GM12892 (cell line): ENCODE results near the gene HSPH1.

Source experiments
- DNase-seq: peaks from one replicate; pipeline ENCODE4 v3.0.0; 2011; ENCODE audit not compliant: insufficient read length
- FAIRE-seq: peaks from 2 replicates; lab custom pipeline; 2011; peaks lifted over from hg19 to GRCh38; lab: Jason Lieb, UNC
- POLR2A ChIP-seq: IDR thresholded peaks from 2 replicates; pipeline ENCODE4 v1.6.1; 2011; ENCODE audit warnings: low read depth, low read length, control low read depth
- POLR2AphosphoS5 ChIP-seq: IDR thresholded peaks from 2 replicates; pipeline ENCODE4 v1.6.1; 2011; ENCODE audit warnings: low read depth, low read length, control low read depth
- TAF1 ChIP-seq: IDR thresholded peaks from 2 replicates; pipeline ENCODE4 v1.6.1; 2011; ENCODE audit warnings: low read depth, mild to moderate bottlenecking, control low read depth, low read length, borderline replicate concordance

The HSPH1 gene

DNA sequence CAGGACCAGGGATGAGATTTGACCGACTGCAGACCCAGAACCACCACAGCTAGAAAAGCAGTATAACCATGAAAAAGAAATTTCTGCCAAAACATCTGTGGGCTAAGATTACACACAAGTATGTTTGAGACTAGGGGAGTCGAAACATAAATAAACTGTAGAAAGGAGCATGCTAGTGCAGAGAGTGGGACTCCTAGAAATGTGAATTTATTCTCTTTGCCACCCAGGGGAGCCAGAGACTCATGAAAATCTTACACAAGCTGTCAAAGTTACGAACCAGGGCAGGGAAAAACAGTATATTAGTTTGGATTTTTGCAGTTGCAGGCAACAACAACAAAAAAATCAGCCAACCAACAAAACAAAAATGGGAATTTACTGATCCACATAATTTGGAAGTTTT, 12.3 kb upstream of the HSPH1 start:
- no peak for DNase-seq
- TF ChIP-seq POLR2AphosphoS5 (no peak), POLR2A (no peak), TAF1 (no peak)
- no peak for FAIRE-seq

GRCh38 chr13:31172535-31172934, 10.8 kb upstream of the HSPH1 start:
- no peak for TF ChIP-seq POLR2A
- no peak for TF ChIP-seq TAF1
- no peak for TF ChIP-seq POLR2AphosphoS5
- FAIRE-seq (no peak), DNase-seq (no peak)

GRCh38 chr13:31172001-31172400, 10.3 kb upstream of the HSPH1 start:
- DNase-seq (no peak), FAIRE-seq (no peak)
- TF ChIP-seq TAF1, result no peak
- TF ChIP-seq POLR2AphosphoS5, result no peak

GRCh38 chr13:31168736-31169135, 7.0 kb upstream of the HSPH1 start:
- DNase-seq, result no peak
- FAIRE-seq, result no peak
- TF ChIP-seq TAF1 (no peak), POLR2AphosphoS5 (no peak)

DNA sequence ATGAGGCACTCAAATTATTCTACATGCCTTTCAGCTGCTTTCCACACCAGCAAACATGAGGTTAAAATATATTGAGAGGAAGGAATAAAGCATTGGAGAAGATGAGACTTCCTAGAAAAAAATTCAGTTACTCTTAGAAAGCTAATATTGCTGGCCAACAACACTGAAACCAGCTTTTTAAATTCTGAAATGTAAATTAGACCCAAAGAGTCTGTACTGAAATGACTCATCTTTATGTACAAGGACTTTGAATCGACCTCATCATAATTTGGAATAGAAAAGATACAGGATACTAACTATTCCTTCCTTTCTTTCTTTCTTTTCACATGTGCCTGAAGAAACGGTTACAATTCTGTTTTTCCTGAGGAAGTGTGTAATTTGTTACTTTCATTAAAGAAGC, 6.5 kb upstream of the HSPH1 start:
- peak; percentile 9 for FAIRE-seq
- DNase-seq, result no peak
- TF ChIP-seq POLR2AphosphoS5 (no peak), TAF1 (no peak), POLR2A (no peak)

GRCh38 chr13:31167490-31167889, 5.8 kb upstream of the HSPH1 start:
- FAIRE-seq (no peak), DNase-seq (no peak)
- TF ChIP-seq POLR2A, result no peak
- TF ChIP-seq POLR2AphosphoS5, result no peak
- no peak for TF ChIP-seq TAF1

DNA sequence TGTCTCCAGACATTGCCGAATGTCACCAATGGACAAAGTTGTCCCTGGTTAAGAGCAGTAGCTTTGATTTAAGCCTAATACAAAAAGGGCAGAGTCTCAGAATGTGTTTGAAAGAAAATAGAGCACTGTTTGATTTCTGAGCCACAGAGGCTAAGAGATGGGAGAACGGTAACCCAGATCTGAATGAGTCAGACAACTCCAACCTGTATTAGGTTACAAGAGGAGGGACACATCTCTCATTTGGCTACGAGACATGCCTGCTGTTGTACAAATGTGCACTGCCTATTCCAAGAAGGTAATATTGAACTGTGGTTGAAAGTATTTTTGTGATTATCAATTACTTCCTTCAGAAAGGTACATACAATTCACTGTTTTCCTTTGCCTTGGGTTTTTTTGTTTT, 4.9 kb upstream of the HSPH1 start:
- FAIRE-seq (no peak), DNase-seq (no peak)
- TF ChIP-seq POLR2A, result no peak
- TF ChIP-seq POLR2AphosphoS5, result no peak

GRCh38 chr13:31162151-31163008, 676 bp upstream of the HSPH1 start:
- TF ChIP-seq POLR2A, result 0 out of 2 replicates have a peak, but pooled peaks have one; percentile 15
- TF ChIP-seq TAF1, result no peak
- peak; percentile 66 for DNase-seq
- peak; percentile 96 for FAIRE-seq

DNA sequence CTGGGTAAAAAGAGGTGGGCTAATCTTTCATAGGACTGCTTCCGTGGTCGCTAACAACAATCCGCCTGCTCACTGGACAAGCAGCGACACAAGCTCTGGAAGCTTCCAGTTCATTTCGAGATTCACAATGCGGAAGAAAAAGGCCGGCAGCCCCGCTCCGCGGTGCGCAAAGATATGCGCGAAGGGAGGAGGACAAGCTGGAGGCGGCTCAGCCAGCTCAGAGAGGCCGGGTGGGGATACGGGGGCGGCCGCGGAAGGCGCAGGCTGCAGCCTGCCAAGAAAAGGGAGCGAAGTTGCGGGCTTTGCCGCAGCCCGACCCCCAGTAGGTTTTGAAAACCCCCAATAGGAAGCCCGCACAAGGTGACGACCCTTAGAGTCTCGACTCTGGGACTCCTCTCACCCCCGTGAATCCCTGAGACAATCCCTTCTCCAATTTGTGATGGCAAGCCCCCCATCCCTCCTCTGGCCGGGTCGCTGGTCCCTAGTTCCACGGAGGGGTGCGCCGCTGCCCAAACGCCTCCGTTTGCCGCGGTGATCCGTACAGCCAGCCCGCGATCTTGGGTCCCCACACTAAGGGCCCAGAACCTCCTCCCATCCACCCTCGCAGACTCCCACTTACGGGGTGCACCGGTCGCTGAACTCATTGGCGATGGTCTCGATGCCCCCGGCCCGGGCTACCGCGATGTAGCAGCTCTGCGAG, 697 bp downstream of the HSPH1 start:
- 0 out of 2 replicates have a peak, but pooled peaks have one; percentile 25 for TF ChIP-seq TAF1
- TF ChIP-seq POLR2AphosphoS5, result no peak
- peak; percentile 57; the same call in 1 of the 2 replicates for TF ChIP-seq POLR2A
- DNase-seq, result peak; percentile 23
- peak; percentile 77 for FAIRE-seq

DNA sequence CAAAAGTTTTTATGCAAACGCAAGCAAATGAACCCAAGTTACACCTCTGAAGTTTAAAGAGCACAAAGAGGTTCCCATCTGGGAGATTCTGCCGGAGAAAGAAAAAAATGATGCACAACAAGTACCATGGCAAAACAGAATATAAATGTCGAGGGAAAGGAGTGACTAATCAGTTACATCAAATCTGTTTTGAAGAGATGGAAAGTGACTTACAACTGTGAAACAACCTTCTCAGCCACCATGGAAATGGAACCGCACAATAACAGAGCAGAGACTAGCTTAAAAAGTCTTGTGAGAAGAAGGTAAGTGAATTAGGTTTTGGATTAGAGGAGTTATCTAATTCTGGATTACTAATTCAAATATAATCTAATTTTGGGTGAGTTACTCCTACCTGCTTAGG, 2.4 kb downstream of the HSPH1 start:
- TF ChIP-seq TAF1 (no peak), POLR2A (no peak), POLR2AphosphoS5 (no peak)
- DNase-seq, result no peak
- FAIRE-seq, result no peak

DNA sequence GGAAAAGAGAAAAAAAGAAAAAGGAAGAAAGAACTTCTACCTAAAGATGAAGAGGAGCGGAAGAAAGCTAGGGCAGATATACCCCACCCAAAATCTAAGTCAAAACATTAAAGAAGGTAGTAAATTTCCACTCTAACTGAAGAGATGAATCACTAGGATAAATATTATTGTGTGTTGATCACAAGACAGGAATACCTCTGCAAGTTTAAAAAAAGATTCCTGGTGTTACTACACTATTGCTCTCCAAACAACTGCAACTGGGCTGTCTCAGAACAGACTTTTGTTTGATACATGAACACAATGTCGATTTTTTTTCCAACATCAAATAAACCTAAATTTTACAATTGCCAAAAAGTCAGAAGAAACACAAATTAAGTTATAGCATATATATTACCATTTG, 6.8 kb downstream of the HSPH1 start:
- FAIRE-seq (no peak), DNase-seq (no peak)
- TF ChIP-seq POLR2AphosphoS5 (no peak), TAF1 (no peak), POLR2A (no peak)

DNA sequence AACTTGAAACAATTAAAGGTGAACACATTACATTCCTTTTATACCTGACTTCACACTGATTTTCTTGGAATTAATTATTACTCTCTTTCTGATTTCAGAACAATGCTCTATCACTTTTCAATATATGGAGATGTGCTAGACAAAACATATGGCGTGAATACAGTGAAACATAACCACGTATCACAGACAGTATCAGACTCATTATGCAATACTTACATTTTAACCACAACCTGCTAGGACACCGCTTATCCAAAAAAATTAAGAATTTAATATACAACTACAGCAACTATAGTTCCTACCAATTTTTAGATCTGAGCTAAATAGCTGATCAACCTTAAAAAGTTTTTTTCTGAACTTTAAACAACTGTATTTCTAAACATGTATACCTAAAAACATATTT, 9.9 kb downstream of the HSPH1 start:
- DNase-seq (no peak), FAIRE-seq (no peak)
- TF ChIP-seq POLR2AphosphoS5, result no peak
- no peak for TF ChIP-seq POLR2A
- no peak for TF ChIP-seq TAF1

GRCh38 chr13:31150315-31150985, 11.3 kb downstream of the HSPH1 start:
- TF ChIP-seq POLR2AphosphoS5, result no peak
- no peak for TF ChIP-seq POLR2A
- no peak for TF ChIP-seq TAF1
- FAIRE-seq (no peak), DNase-seq (no peak)
